HFF-Myc (cell line): ENCODE measurements around the gene NEUROD2.

Experiments
- DNase-seq: peaks from one replicate; pipeline ENCODE4 v3.0.0-alpha.2; 2011; ENCODE audit warnings: low read depth; ENCODE audit errors: extremely low read depth
- H3K4me3 ChIP-seq: replicated peaks from 2 replicates; pipeline ENCODE4 v1.5.1; 2011; ENCODE audit warnings: low read depth, mild to moderate bottlenecking, control low read depth, low read length
- TF ChIP-seq, protein P1 (sequence below): IDR thresholded peaks from 2 replicates; pipeline ENCODE4 v1.5.1; 2012; ENCODE audit warnings: mild to moderate bottlenecking, low read depth, low read length, control low read depth; ENCODE audit errors: missing control alignments

NEUROD2 gene

DNA sequence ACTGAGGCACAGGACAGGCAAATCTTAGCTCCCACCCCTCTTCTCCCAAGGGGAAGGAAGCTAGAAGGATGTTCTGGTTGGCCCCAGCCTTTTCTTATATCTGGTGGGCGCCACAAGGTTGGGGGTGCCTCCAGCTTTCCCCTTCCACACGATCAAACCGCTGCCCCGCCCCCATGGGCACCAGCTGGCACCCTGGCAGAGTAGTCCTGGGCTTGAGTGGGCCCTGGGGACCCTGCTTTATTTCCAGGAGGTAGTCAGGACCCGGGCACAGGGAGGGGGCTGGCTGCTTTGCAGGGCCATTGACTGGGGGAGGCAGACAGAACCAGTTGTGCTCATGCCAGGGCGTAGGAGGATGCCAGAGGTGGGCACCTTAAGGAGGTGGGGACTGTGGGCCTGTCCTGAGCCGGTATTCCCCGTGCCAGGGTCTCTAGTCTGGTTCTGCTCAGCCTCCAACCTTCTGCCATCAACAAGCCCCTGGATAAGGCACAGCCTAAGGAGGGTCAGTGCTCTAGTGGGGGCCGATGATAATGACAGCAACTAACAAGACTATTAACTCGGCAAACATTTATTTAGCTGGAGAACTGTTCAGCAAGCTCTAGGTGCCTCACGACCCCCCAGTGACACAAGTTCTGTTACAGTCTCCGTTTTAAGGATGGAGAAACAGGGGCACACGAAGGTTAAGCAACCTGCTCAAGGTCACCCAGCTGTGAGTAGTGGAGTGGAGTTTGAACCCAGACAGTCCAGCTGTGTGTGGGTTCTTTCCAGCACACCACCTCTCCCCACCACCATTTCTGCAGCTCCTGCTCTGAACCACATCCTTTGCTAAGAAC is 11.5 kb upstream of the NEUROD2 start:
- no peak overlapping the region; the same call in 1 of the 2 replicates for H3K4me3 ChIP-seq
- TF ChIP-seq, protein P1, sequence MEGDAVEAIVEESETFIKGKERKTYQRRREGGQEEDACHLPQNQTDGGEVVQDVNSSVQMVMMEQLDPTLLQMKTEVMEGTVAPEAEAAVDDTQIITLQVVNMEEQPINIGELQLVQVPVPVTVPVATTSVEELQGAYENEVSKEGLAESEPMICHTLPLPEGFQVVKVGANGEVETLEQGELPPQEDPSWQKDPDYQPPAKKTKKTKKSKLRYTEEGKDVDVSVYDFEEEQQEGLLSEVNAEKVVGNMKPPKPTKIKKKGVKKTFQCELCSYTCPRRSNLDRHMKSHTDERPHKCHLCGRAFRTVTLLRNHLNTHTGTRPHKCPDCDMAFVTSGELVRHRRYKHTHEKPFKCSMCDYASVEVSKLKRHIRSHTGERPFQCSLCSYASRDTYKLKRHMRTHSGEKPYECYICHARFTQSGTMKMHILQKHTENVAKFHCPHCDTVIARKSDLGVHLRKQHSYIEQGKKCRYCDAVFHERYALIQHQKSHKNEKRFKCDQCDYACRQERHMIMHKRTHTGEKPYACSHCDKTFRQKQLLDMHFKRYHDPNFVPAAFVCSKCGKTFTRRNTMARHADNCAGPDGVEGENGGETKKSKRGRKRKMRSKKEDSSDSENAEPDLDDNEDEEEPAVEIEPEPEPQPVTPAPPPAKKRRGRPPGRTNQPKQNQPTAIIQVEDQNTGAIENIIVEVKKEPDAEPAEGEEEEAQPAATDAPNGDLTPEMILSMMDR, result no peak
- DNase-seq, result no peak

DNA sequence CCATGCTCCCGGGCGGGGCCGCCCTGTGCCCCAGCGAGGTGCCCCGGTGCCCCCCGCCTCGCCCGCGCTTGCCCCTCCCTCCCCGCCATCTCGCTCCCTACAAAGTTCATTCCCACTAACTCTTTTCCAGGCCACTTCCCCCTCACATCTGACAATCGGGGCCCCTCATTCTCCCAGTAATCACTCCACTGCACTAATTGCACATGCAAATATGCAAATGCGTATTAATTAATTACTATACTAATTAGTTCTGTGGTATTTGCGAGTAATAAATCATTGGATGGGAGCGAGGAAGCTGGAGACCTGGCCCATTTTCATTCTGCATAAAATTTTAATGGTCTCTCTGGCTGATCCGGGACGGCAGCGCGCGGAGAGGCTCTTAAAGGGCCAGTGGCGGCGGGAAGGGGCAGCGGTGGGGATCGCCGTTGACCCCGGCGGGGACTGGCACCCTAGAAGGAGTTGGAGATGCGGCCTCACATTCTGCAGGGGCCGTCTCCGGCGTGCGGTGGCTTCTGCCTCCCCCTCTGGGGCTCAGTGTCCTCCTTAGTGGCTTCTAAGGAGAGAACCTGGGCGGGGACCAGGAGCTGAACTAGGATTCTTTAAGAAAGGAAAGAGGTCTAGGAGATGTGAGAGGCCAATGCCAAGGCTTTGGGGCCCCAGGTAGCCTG is 10.7 kb upstream of the NEUROD2 start:
- H3K4me3 ChIP-seq, result peak overlapping the region; percentile 42
- DNase-seq, result no peak
- TF ChIP-seq, protein P1, result no peak

DNA sequence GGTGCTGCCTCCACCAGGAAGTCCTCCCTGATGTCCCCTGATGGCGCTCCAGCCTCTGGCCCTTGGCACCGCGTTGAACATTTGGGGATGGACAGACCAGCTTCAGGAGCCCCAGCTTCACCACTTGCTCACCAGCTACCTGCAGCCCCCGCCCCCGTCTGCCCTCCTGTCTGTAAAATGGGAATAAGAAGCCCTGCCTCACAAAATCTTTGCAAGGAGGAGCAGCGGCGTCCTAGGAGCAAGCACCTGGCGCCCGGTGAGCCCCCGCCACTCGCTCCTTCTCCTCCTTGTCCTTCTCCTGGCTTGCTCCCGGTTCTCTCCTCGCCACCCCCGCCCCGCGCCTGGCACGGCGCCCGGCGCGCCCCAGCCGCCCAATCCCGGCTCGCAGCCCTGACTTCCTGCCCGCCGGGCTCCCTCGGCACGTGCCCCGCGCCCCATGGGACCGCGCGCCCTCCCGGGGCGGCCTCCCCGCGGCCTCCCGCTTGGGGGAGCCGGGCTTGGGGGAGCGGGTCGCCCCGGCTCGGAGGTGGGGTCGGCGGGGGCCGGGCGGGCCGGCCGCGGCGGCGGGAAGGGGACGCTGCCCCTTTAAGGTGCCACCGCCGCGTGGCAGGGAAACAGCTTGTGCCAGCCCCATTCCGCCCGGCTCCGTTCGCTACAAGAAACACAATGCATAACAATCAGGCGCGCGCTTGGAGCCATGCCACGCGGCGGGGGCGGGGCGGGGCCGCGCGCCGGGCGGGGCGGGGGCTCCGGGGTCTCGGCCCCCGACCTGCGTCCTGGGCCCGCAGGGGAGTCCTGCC is 9.9 kb upstream of the NEUROD2 start:
- no peak for DNase-seq
- TF ChIP-seq, protein P1, result no peak
- peak overlapping the region; percentile 42 for H3K4me3 ChIP-seq

DNA sequence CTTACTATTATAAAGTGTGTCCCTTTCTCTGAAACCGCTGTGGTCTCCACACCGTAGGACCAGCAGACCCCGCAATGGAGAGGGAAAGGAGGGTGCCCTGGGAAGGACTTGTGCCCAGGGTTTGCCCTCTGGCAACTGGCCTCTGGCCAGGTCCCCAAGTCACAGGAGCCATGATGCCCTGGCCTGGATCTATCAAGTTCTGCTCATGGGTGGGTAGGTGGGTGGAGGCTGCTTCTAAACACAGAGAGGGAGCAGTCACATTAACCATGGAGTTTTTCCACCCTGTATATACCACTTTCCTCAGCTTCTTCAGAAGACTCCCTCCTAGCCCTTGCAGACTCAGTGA is 9.4 kb upstream of the NEUROD2 start:
- H3K4me3 ChIP-seq, result peak overlapping the region; percentile 42; the same call in 1 of the 2 replicates
- no peak for DNase-seq
- TF ChIP-seq, protein P1, result no peak

DNA sequence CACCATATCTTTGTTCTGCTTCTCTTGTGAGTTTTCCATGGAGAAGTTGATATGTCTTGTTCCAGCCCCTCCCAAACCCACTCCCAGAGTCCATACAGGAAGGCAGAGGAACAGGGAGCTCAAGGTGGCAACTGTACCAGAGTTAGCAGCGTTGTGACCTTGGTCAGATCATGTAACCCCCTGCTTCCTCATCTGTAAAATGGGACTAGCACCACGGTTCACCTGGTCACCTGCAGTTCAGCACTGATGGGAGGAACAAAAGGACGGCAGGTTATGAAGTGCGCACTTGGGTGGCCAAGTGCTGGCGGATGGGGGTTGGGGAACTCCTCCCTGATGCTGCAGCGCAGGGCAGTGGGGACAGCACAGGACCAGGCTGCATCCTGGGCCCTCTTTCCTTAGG is 7.7 kb upstream of the NEUROD2 start:
- no peak for DNase-seq
- H3K4me3 ChIP-seq, result no peak overlapping the region
- TF ChIP-seq, protein P1, result no peak

DNA sequence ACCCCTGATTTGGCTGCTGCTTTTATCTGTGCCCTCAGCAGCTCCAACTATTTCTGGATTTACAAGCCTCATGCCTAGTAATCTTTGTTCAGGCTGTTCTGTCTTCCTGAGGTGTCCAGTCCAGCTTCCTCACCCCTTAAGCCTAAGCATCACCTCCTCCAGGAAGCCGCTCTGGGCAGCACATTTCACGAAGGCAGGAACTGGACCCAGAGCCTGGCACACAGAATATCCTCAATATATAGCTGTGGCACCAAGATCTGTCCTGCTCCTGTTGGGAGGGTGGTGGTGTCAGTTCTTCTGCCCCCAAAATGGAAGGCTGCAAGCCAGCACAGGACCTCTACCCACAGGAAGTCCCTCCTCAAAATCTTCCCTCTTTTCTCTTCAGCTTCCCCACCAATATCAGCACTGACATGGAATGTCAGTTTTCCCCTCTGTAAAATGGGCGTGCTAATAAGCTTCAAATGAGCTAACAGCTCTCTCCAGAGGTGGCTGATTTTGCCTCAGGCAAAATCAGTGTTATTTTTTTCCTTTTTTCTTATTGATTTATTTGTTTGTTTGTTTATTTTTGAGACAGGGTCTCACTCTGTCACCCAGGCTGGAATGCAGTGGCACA is 6.9 kb upstream of the NEUROD2 start:
- H3K4me3 ChIP-seq, result no peak overlapping the region
- no peak for DNase-seq
- TF ChIP-seq, protein P1, result no peak
